NCI-H510A (cell line): Measurements from ENCODE around the gene RPL32.

Experiments used
- DNase-seq: peaks from one replicate; lab custom pipeline; 2025; lab: John Stamatoyannopoulos, UW

Gene RPL32

DNA sequence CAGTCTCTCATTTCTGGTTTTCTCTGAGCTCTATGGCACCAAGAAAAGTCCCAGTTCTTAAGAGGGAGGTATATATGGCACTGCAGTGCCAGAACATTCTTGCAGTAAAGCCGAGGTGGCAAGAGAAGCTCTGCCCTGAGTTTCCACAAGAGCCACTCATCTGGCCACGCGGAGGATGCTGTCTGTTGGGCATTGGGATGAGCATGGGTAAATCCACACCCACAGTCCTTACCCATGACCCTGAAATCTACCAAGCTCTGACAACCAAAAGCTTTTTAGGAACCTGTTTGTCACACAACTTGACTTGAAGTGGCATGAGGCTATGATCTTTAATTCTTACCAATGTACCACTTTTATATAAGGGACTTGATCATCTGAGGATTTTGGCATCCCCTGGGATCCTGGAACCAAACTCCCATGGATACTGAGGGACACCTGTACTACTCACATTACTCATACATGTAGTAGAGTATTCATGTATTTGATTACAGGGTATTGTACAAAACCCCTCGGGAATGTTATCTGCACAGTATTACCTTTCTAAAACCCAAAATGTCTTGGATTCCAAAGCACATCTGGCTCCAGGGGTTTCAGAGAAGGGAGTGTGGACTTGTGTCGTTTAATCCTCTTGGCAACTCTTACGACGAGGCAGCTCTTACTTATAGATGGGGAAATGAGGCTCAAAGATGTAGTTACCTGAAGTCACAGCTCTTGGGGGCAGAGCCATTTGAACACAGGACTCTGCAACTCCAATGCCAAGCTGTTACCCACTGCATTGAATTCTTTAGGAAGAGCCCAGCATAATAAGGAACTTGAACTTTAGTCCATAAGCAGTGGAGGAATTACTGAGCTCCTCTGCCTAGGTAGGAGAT, 8.8 kb downstream of the RPL32 start:
- DNase-seq: no peak

DNA sequence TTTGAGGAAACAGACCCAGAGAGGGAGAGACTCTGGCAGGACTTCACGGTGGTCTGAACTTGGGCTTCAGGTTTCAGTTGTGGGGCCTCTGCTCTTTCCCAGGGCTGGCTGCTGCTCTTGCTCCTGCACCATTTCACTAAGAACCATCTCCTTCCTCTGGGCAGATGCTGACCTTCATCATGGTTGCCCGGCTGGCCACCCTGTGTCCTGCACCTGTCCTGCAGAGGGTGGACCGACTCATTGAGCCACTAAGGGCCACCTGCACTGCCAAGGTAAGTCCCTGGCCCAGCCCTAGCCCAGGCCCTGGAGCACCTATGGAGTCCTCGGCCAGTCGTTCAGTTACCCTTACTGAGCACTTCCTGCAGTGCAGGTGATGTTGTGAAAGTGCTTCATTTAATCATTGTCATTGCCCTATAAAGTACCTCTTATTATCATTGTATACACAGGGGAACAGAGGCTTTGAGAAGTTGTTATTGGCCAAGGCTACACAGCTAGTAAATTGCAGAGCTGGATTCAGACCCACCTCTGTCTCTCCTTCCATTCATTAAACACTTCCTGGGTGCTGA, 10.0 kb downstream of the RPL32 start:
- peak; percentile 48 for DNase-seq

DNA sequence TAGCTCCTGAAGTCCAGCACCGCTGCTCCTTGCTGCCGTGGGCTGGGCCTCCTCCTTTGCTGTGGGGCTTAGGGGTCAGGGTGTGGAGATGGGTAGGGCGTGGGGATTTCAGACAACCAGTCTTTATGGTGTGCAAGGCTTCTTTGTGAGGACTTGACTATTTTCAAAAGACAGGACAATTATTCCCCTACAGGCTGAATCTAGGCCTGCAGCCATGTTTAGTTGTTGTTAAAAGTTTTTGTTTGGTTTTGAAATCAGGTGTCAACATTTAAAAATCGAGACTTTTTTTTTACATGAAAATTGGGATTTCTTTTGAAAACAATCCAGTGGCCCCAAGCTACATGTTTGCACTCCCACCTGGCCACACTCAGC, 10.6 kb downstream of the RPL32 start:
- DNase-seq: no peak

DNA sequence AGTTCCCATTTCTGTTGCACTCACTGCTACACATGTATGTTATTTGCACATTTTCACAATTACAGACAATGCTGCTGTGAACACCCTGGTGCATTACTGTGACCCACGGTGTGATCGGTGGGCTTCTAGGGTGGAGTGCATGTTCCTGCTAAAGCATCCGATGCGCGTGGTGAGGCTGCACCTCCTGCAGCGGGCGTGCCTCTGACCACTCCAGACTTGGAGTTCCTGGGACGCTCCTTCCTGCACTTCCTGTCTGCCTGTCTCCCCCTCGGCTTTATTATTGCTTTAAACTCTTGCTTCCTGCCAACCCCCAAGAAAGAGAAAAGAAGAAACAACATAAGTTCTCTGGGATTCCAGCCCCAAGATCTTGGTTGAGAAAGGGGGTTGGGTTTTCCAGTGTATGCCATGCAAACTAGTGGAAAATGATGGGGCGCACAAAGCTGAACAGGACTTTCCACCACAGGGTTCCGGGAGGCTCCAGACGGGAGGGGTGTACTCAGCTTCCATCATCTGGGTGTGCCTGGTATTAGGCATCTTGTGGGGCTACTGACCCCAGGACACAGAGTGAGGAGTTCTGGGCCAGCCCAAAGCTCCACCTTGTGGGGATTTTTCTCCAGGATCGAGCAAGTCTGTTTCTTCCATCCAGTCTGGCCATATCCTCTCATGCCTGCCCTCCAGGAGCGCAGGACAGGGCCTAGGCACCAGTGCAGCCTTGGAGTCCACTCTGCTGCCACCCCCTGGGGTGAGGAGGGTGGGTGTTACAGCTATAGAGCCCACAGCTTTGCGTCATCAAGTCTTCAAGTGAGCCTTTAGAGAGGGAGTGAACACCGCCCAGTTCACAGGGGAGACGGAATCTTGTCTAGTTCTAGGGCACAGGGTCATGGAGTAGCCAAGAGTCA, 11.2 kb downstream of the RPL32 start:
- DNase-seq: no peak

DNA sequence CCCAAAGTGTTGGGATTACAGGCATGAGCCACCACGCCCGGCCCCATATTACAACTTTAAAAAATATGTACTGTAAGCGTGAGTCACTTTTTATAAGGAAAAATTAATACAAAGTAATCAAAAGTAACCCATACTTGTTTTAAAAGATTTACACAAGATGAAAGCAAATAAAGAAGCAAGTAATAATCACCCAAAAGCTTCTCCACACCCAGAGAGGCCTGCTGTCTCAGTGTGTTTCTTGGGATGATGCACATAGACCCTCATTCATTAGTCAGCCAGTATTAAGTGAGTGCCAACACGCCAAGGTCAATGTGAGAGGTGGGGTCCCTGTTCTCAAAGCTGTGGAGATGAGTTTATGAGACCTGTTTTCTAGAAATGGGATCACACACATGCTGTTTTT, 12.0 kb downstream of the RPL32 start:
- no peak for DNase-seq

DNA sequence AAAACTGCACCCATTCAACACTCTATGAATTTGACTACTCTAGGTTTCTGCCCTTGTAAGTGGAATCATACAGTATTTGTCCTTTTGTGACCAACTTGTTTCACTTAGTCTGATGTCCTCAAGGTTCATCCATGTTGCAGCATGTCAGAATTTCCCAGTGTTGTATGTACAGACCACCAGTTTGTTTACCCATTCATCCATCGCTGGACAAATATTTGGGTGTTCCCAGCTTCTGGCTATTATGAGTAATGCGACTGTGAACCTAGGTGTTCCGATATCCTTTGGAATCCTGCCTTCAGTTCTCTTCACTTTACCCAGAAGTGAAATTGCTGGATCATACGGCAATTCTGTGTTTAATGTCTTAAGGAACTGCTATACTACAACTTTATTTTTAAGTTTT, 12.6 kb downstream of the RPL32 start:
- no peak for DNase-seq

DNA sequence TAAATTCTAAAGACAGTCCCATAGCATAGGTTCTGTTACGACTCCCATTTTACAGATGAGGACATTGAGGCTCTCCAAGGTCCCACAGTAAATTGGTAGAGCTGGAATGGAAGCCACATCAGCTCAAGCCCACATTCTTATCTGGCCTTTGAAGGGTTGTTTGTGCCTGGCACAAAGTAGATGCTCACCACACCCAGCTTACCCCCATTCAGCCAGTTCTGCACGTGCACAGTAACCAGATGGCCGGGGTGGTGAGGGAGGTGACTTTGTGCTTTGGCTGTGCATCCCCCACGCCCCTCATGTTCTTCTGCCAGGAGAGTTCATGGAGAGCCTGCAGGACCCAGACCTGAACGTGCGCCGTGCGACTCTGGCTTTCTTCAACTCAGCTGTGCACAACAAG, 16.2 kb downstream of the RPL32 start:
- DNase-seq: no peak

DNA sequence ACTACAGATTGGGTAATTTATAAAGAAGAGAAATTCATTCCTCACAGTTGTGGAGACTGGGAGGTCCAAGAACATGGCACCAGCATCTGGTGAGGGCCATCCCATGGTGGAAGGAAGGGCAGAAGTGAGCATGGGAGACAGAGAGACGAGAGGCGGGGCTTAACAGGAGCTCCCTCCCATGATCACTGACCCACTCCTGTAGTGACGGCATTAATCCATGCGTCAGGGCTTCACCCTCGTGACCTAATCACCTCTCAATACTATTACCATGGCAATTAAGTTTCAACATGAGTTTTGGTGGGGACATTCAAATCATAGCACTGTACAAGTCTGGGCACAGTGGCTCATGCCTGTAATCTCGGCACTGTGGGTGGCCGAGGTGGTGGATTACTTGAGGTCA, 17.1 kb downstream of the RPL32 start:
- no peak for DNase-seq

DNA sequence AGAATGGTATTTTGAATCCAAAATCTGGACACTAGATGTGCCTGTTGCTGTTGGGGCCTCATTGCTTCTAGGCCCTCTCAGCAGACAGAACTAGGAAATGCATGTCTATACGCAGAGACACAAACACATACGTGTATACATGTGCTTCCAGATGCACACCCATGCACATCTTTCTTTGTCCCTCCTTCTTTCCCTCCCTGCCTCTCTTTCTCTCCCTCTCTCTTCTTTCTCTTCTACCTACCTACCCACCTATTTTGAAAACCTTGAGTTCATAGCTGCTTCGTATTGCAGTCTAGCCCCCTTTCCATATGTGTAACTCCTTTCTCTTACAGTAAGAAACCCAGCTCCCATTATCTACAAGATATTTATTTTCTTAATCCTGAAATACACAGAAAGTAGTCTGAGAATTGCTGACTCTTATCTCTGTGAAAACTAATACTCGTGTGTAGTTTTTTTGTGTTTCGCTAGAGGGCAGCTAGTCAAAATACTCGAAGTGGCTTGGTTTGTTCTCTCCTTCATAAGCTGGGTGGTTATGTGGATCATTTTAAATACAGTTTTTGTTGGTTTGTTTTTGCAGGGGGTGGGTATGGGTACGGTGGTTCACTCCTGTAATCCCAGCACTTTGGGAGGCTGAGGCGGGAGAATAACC, 18.5 kb downstream of the RPL32 start:
- DNase-seq: no peak

DNA sequence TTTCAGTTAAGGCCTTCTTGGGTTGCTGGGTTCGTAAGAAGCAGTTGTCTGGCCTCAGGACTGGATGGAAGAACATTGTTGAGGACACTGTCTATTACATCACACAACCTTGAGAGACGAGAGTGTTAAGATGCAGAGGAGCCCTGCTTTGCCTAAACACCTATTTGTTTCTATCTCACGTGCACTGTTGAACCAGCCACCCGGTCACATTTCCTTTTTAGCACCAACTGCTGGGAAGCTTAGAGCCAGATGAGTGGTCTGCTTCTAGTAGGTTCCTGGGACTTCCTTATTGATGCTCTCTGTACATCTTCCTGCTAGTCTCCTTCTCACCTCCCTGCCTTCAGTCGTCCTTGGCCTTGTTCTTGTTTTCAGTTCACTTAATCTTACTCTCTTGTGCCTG, 22.6 kb downstream of the RPL32 start:
- no peak for DNase-seq

DNA sequence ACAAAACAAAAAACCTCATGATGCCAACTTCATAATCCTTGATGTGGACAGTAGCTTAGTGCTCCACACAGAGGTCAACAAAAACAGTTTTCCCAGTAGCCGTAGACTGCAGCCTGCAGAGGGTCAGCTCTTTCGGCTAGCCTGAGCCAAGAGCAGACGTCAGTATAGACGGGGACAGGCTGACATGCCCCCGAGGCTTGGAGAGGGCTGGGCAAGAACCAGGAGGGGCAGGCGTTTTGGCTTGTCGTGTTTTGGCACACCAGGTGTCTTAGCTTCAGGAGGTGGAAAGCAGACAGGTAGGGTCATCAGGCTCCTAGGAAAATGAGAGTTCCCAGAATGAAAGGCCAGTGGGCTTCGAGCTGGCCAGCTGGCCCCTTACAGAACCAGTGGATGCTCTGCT, 23.1 kb downstream of the RPL32 start:
- DNase-seq: no peak

DNA sequence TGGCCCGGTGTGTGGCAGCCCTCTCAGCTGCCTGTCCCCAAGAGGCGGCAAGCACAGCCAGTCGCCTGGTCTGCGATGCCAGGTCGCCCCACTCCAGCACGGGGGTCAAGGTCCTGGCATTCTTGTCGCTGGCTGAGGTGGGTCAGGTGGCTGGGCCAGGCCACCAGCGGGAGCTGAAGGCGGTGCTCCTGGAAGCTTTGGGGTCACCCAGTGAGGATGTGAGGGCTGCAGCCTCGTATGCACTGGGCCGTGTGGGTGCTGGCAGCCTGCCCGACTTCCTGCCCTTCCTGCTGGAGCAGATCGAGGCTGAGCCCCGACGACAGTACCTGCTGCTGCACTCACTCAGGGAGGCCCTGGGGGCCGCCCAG, 24.0 kb downstream of the RPL32 start:
- DNase-seq: no peak

DNA sequence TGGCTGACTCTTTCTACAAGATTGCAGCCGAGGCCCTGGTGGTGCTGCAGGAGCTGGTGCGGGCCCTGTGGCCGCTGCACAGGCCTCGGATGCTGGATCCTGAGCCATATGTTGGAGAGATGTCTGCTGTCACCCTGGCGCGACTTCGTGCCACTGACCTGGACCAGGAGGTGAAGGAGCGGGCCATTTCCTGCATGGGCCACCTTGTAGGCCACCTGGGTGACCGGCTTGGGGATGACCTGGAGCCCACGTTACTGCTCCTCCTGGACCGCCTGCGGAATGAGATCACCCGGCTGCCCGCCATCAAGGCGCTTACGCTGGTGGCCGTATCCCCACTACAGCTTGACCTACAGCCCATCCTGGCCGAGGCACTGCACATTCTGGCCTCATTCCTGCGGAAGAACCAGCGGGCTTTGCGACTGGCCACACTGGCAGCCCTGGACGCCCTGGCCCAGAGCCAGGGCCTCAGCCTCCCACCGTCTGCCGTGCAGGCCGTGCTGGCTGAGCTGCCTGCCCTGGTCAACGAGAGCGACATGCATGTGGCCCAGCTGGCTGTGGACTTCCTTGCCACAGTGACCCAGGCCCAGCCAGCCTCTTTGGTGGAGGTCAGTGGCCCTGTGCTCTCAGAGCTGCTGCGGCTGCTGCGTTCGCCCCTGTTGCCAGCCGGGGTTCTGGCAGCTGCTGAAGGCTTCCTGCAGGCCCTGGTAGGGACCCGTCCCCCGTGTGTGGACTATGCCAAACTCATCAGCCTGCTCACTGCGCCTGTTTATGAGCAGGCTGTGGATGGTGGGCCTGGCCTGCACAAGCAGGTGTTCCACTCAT, 24.6 kb downstream of the RPL32 start:
- DNase-seq: no peak

DNA sequence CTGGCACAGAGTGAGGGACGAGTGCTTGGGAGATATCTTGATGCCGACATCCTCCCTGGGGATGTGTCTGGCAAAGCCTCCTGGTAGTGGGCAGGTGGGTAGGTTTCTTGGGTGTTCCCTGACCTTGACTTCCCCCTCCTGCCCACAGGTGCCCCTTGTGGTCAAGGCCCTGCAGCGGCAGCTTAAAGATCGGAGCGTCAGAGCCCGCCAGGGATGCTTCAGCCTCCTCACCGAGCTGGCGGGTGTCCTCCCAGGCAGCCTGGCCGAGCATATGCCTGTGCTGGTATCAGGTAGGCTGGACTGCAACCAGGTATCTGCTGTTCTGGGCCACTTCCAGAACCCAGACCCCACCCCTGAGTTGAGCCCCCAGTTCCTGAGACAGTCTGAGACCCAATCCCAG, 25.6 kb downstream of the RPL32 start:
- DNase-seq: no peak

DNA sequence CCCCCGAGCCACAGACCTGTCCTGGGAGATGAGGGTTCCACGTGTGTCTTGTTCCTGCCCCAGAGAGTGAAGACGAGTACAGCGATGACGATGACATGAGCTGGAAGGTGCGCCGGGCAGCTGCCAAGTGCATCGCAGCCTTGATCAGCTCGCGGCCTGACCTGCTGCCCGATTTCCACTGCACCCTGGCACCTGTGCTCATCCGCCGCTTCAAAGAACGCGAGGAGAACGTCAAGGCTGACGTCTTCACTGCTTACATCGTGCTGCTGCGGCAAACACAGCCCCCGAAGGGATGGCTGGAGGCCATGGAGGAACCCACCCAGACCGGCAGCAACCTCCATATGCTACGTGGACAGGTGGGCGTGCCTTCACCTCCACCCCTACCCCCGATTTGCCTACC, 26.3 kb downstream of the RPL32 start:
- no peak for DNase-seq

DNA sequence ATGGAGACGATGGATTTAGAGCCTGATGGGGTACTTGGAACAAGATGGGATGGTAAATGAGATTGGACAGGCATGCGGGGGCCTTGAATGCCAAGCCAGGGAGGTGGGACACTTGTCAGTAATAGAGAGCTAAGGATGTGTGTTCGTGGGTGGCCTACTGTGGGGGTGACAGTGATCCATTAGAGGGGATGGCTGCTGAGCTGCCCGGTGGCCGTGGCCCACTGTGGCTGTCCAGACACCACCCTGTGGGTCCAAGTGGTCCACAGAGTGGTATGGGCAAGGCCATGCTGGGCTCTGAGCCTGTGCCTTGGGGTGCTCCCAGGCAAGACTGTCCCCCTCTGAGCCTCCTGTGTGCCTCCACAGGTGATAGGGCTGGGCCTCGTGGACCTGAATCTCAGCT, 27.4 kb downstream of the RPL32 start:
- no peak for DNase-seq

DNA sequence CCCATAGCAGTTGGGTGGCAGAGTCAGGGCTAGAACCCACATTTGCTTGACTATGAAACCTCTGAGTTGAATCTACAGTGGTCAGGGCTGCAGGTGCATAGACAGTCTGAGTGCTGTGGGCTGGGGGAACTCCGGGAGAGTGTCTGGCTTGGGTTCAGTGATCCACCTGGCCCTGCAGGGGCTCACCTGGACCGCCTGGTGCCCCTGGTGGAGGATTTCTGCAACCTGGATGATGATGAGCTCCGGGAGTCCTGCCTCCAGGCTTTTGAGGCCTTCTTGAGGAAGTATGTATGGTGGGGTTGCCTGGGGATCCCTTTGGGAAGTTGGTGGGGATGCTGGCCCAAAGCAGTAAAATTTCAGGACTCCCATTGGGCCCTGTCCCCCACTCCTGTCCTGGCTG, 28.6 kb downstream of the RPL32 start:
- no peak for DNase-seq

DNA sequence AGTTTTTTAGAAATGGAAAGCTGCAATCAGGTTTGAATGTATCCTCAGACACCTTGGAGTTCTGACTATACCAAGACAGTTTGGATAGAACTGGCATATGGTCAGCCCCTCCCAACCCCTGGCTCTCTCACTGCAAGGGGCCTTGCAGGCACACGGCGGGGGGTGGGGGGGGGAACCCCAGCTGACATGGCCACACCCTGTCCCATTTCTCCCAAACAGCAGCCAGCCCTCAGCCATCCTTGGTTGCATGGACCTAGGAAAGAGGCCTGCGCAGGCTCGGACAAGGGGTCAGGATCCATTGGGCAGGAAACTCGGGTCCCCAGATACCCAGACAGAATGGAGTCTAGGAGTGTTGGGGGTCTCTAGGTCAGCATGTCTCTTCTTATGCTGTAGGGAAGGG, 30.4 kb downstream of the RPL32 start:
- no peak for DNase-seq

DNA sequence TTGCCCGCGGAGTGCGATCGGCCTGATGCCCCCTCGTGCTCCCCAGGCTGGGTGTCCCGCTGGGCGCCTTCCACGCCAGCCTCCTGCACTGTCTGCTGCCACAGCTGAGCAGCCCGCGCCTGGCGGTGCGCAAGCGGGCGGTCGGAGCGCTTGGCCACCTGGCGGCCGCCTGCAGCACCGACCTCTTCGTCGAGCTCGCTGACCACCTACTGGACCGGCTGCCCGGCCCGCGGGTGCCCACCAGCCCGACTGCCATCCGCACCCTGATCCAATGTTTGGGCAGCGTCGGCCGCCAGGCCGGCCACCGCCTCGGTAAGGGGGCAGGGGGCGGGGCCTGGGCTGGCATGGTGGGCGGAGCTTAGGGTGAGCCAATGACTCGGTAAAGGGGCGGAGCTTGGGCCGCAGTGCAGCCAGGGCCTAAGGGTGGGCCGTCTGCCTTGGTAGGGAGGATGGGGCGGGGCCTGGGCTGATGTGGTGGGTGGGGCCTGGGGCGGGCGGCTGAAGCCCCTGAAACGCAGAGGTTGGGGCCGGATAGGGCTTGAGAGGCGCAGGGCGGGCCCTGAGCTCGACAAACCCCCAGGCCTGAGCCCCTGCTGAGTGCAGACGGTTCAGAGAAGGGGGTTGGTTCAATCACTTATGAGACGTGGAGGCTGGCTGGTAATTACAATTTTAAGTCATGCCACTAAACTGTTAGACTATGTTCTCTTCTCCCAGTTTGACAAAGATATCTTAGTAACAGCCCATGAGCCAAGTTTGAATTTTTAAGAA, 31.2 kb downstream of the RPL32 start:
- no peak for DNase-seq

DNA sequence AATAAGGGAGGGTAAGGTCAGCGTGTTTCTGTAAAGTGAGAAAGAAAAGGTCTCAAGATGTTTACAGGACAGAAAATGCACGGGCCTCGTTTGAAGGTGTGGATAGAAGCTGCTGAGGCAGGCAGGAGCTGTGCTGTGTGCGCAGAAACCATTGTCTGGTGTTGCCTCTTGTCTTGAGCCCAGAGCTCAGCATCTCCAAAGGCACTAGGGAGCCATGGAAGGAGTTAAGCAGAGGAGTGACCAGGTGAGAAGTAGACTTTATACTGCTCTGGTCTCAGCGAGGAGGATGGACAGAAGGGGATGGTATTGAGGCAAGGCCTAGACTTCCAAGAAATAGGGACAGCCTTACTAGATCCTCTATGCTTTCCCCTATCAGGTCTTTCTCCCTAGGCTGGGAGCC, 31.9 kb downstream of the RPL32 start:
- DNase-seq: no peak

DNA sequence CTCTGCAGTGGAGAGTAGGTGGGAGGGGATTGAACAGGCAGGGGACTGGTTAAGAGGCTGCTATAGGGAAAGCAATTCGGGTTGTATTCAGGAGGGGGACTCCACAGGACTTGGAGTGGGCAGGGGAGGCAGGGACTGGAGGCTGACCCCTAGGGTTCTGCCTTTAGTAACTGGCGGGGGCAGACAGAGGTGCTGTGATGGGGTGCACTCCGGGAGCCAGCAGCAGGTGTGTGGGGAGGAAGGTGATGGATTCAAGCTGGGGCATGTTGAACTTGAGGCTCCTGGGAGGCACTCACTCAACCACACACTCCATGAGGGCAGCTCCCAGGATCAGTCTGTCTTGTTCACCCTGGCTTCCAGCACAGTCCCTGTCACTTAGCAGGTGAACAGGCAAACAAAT, 32.4 kb downstream of the RPL32 start:
- DNase-seq: no peak
